ENCODE measurements around the gene LRRC74B.
"Not testable (repeated sequence)": the region's sequence is repeated elsewhere in the genome, so short reads cannot be mapped to it uniquely, and the experiment has no call there.

Gene LRRC74B

DNA sequence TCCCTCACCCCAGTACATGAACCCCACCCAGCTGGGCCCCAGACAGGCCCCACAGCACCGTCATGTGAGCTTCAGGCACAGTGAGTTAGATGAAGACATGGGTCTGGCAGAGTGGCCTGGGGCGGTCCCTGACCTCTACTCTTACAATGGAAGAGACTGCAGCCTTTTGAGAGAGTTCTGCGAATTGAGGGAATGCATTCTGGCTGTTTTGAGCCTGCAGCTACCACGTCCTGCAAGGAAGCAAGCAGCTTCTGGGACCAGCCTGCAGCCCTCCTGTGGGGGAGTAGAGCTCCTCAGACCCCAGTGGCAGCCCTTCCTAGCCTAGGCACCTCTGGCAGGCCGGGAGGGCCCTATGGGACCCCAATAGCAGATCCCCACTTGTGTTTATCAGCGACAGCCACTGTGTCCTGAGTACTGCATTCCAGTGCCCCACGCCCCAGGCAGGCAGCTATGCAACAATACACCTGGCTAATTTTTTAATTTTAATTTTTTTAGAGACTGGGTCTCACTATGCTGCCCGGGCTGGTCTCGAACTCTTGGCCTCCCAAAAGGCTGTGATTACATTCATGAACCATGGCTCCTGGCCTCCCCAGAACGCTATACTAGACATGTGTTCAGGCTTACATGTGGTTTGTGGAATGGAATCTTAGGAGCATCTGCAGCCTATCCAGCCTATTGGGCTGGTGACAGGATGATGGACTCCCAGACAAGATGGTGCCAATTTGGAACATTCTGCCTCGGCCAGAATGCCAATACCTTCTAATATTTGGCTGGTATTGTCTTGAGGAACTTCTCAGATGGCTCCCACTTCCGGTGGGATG lies 12.7 kb upstream of the LRRC74B start:
- no peak for DNase-seq

DNA sequence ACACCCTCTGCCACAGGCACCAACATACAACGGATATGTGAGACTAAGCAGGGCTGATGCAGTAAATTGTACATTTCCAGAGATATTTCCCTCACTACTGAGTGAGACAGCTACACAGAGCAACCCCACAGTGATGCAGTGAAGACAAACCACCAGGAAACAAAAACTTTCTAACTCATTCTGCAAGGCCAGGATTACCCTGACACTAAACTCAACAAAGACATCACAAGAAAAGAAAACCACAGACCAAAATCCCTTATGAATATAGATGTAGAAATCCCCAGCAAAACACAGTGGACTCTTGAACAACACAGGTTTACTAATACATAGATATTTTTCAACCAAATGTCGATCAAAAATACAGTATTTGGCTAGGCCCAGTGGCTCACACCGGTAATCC lies 11.9 kb upstream of the LRRC74B start:
- no peak for DNase-seq

DNA sequence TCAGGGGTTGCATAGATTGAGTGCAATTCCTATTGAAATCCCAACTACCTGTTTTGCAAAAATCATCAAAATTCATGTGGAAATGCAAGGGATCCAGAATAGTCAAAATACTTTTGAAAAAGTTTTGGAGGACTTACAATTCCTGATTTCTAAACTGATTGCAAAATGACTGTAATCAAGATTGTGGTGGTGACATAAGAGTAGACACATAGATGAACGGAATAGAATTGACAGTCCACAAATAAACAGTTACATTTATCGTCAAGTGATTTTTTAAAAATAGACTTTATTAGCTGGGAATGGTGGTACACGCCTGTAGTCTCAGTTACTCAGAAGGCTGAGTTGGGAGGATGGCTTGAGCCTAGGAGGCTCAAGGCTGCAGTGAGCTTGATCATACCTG lies 10.8 kb upstream of the LRRC74B start:
- DNase-seq: no peak

DNA sequence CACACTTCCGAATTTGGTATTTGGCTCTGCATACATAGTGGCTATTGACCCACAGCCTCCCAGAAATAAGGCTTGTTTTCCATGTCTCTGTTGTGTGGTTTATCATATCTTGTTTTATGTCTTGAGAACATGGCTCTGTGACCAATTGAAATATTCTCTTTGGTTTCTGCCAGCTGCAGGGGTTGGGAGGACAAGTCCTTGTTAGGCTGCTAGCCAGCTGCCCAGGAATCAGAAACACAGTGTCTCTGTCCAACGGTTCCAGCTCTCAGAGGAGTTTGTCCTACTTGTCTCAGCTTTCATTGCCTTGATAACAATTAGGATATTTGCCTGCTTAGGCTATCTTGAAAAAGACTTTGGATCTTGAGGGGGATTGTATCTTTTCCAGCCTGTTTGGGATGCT lies 7.3 kb upstream of the LRRC74B start:
- DNase-seq: no peak

DNA sequence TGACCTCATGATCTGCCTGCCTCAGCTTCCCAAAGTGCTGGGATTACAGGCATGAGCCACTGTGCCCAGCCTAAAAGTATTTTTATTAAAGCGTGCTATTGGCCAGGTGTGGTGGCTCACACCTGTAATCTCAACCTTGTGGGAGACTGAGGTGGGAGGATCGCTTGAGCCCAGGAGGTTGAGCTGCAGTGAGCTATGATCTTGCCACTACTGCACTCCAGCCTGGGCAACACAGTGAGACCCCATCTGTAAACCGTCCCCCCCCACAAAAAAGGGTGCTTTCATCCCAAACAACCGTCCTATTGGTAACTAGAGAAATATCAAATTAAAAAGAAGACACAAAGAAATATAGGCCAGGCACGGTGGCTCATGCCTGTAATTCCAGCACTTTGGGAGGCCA lies 6.6 kb upstream of the LRRC74B start:
- not testable (repeated sequence) for DNase-seq

DNA sequence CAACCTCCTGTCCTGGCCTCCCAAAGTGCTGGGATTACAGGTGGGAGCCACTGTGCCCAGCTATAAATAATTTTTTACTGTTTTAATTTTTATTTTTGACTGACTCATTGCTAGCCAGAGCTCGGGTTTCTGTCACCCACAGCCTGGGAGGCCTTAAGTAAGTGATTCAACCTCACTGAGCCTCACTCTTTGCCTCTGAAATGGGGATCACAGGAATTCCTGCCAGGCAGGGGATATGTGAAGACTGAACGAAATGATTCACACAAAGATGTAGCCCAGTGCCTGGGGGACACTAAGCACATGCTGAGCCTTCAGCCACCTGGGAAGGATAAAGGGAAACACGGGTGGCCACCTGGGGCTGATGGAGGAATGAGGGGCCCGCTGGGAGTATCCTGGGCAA lies 3.8 kb upstream of the LRRC74B start:
- DNase-seq: no peak

DNA sequence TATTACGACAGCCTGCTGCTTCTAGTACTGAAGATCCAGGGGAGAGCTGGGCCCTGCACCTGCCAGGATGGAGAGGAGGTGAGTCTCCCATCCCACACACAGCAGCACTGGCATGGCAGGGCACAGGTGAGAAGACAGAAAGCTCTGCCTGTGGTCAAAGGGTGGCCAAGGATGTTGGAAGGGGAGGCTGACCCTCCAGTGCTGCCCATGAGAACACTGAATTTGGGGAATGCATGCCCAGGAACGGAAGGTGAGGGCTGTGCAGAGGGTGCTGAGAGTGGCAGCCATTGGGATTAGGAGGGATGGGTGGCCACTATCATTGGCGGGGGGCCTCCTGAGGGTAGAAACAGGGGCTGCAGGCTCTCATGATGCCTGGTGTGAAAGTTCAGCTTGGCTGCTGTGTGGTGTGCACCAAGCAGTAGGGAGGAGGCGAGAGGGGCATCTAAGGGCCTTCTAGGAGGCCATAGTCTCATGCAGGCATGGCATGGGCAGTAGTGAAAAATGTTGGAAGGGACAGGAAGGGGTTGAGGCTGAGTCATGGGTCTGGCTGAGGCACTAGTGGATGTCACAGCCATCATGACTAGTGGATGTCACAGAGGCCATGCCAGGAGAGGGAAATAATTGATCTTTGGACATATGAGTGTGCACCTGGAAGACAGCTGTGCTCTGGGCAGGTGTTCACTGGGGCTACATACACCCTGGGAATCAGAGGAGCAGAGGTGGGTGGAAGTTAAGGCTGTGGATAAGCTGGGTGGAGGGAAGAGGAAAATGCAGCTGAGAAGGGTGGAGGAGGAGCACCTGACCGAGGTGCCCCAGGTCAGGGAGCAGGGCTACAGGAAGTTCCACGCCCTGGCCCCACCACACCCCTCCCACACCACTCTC lies 2.5 kb upstream of the LRRC74B start:
- no peak for DNase-seq

DNA sequence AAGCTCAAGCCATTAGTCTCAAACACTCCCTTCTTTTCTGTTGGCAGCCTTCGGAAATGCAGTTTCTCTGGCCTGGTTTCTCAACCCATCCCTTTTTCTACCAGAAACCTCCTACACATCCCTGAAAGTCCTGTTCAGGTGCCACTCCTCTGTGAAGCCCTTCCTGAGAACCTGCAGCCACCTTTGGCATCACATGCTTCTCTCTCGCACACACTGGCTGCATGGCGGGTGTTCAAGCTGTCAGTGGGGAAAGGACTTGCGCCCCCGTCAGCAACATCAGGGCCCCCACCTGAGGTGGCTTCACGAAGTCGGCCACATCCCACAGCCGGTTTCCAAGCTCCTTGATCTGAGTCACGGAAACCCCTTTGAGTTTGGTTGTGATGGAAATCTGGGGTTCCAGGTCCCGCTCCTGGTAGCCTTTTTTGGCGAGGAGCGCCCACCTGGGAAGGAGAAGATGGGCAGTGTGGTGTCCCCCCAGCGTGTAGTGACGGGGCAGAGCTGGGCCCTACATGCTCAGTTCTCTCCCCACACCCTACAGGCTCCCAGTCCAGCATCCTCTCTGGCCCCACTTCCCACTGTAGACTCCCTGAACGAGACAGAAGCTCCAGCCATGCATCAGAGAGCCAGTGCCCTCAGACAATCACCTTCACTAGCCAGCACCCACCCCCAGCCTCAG lies 1.7 kb upstream of the LRRC74B start:
- no peak for DNase-seq

DNA sequence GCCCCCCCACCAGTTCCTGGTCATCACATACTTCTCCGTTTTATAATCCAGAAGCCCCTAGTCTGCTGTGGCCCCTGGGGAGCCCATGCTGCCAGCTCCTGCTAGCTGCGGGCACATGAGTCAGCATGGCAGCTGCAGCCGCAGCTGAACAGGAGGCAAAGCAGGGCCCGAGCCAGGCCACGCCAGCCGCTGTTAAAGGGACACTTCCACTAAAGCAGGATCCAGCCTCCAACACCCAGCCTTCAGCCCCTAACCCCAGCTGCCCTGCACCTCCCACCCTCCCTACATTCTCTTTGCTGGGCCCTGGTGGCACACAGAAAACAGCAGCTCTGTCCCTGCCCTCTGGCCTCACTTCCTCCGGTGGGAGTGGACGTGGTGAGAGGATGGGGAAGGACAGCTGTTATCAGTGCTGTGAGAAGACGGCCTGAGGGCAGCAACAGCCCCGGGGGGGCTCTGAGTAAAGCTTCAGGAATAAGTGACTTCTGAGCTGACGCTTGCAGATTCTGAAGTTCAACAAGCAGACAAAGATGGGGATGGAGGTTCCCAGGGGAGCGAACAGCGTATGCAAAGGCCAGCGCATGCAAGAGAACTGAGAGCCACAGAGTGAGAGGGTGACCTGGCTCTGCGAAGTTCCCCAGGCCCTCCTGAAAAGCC lies 688 bp upstream of the LRRC74B start:
- peak; percentile 45 for DNase-seq

DNA sequence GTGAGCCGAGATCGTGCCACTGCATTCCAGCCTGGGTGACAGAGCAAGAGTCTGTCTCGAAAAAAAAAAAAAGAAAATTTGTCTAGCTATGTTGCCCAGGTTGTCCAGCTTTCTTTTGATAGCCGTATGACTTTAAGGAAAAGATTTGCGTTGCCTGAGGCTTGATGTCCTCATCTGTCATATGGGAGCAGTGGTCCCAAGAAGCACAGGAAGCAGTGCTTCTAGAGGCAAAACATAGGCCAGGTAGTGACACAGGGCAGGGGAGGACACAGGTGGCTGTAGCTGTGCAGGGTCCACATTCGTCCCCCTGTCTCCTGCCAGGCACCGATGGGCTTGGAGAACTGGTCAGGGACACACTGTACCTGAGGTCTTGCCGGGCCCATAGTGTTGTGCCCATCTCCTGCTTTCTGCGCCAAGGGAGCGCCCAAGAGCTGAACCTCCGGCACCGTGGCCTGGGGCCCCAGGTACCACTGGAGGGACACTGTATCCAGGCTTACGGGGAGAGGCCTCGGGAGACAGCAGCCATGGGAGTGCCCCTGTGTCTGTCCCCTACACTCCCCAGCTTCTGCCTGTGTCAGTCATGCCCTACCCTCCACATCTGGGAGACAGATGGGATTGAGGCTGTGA lies 1.4 kb downstream of the LRRC74B start:
- no peak for DNase-seq

DNA sequence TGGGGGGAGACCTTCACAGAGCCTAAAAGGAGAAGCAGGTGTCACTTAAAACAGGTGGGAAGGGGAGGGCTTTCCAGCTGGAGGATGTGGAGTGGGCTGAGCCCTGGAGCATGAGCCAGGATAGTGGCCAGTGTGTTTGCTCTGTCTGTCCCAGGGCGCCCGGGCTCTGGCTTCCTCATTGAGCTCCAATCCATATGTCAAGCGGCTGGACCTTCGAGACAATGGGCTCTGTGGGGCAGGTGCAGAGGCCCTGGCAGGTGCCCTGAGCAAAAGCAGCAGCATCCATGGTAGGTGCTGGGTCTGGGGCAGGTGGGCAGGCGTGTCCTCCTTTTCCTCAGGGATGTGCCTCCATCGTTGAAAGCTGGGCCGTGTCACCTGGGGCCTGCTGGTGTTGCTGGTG lies 2.0 kb downstream of the LRRC74B start:
- no peak for DNase-seq

DNA sequence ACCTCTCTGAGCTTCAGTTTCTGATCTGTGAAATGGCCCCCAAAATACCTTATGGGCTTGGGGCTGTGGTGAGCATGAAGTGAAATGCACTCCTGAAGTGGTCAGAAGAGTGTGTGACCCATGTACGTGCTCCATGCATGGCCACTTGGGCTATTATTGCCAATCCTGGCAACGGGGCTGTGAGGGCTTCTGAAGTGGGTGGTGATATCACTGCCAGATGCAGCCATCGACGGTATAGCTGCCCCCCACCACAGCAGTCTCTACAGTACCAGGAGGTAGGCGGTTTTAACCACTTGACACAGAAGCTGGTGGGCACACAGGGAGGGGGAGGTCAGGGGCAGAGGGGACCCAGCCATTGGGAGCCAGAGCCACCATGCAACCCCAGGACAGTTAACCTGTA lies 2.7 kb downstream of the LRRC74B start:
- not testable (repeated sequence) for DNase-seq

DNA sequence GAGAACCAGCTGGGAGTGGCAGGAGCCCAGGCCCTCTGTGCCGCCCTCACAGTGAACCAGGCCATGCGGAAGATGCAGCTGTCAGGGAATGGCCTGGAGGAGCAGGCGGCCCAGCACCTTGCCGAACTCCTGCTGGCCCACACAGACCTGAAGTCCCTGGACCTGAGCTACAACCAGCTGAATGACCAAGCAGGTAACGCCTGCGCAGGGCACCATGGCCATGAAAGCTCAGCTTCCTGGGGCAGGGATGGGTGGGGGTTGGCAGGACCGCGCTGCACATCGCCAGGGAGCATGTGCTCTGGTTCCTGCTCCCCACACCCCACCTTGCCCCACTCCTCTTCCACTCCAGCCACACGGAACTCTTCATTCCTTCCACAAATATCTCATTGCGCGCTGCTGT lies 3.2 kb downstream of the LRRC74B start:
- DNase-seq: not testable (repeated sequence)

DNA sequence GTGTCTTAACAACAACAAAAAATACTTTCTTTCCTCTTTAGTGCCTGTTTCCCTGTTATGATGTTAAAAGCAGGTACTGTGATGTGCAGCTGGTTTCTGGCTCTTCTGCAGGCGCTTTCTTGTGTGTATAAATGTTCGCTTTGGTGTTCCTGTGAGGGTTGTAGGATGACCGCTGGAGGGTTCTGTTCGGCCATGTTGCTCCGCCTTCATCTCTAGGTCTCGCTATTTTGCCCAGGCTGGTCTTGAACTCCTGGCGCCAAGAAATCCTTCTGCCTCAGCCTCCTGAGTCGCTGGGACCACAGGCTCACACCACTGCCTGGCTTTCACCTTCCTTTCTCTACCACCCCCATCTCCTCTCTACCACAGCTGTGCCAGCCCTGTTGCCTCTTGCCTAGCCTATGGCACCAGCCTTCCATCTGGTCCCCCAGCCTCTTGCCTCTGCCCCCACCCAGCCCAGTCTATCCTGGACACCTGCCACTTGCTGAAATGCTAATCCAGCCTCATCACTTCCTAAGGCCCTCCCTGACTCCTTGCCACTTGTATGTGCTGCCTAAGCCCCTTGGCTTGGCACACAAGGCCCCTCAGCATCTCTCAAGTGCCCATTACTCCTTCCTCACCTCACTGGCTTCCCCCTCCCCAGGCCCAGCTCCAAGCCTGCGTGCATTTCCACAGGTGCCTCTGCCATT lies 5.5 kb downstream of the LRRC74B start:
- peak; percentile 6 for DNase-seq

DNA sequence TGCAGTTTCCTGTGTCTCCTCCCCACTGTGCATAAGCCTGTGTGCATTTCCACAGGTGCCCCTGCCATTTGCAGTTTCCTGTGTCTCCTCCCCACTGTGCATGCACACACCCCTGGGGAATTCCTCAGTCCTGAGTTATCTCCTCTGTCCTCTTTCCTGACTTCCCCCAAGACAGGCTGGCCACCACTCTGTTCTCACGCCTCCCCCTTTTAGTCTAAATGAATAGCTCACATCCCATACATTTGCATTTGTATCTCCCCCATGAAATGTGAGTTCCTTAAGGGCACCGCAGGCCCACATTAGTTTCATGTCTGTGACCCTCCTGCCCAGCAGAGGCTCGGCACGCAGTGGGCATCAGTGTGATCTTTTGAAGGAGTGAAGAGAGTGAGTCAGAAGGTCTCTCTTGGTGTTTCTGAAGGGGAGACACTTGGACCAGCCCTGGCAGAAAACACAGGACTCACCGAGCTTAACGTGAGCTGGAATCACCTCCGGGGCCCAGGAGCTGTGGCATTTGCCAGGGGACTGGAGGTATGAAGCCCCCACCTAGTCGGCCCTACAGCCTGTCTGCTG lies 6.2 kb downstream of the LRRC74B start:
- DNase-seq: no peak

DNA sequence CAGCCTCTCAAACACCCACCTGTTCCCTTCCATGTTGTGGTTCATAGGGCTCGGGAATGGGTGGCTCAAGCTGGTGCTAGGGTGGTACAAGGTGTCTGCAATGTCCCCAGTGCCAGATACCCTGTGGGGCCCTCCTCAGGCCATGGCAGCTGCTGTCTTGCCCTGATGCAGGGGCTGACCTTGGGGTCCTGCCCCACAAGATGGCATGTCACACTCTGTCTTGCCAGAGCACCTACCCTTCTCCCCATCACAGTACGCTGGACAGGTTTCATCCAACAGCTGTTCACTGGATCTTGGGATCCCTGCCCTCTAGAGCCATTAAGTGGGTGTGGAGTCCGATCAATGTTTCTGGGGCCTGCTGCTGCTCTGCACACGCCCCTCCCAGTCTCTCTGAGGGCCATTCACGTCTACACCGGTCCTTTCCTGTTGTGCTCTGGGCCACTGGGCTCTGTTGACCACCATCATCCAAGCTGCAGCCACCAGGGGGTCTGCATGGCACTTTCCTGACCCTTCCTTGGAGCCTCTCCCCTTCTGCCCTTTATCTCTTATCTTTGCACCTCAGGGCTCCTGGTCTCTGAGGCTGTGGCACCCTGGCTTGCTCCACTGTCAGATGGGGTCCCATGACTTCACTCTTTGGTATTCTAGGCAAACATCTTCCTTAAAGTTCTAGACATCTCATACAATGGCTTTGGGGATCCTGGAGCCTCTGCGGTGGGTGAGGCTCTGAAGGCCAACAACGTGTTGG lies 7.1 kb downstream of the LRRC74B start:
- DNase-seq: no peak

DNA sequence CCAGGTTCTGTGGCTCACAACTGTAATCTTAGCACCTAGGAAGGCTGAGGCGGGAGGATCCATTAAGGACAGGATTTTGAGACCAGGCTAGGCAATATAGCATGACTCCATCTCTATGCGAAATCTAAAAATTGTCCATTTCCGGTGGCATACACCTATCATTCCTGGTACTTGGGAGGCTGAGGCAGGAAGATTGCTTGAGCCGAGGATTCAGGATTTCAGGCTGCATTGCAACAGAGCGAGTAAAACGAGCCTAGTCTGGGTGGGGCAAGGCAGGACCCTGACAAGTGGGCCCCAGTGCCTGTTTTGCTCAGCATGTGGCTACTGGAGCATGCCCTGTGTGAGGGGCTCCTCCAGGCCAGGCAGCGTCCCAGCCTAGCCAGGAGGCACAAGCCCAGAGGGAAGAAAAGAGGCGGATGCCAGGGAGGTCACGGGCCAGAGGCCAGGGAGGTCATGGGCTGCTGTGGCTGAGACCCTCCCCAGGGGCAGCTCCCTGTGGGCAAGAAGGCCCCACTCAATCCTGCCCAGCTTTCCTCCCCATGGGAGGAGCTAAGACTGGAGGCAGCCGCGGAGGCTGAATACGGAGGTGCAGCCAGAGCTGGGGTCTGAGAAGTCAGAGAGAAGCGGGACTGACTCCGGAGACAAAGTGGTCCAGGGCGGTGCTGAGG lies 8.4 kb downstream of the LRRC74B start:
- no peak for DNase-seq

DNA sequence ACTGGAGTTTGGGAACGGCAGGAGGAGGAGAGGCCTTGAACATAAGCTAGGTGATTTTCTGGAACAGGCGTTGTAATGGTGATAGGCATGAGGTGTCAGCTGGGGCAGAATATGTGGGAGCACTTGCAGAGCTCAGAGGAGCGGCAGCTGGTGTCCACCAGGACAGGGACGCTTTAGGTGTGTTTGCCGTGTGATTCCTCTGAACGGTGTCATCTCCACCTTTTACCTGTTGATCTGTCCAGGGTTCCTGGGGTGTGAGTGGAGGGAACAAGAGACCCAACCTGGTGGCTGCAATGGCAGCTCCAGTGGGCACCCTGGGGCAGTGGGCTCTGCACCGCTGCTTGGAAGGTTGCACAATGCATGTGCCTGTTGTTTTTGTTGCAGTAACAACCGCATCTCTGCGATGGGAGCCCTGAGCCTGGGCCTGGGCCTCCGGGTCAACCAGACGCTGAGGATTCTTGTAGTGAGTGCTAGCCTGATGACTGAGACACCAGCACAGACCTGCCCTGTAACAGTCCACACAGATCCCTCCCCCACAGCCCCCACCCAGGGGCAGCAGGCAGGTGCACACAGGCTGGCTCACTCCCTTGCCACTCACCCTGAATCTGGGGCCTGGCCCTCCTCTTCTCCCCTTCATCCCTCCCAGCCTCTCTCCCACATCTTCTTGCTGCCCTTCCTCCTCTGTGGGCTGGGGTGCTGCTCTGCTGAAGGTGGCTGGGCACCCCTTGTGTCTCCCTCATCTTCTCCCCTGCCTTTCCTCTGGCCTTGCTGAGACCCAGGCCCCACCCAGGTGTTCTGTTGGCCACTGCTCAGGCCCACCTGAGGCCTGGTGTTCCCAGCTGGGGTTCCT lies 9.2 kb downstream of the LRRC74B start:
- DNase-seq: no peak

DNA sequence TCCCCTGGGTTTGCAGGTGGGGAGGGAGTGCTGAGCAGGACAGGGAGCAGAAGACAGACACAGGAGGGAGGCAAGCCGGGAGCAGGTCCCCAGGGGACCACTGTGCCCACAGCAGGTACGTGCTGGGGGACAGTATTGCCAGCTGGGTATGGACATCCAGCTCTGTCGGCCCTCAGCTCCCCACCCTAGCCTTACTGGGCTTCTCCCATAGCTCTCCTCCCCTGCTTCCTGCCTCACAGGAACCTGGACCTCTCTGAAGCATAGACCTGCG lies 9.8 kb downstream of the LRRC74B start:
- no peak for DNase-seq
